ENCODE measurements around the gene M1AP. TPM values are rescaled to one million over a fixed set of nuclear protein-coding genes. Genes with fewer than 3 reads are reported as not detected.
A peak's percentile ranks its signal among the peaks of the same experiment; 100 is the strongest.

M1AP gene
- total and polyA plus RNA-seq, 9 of the 15 experiments (the other 6 are each of a cell fraction or from before 2014, with no cell fraction given), result 0.06 to 0.33 (median 0.11) TPM; not detected in 4

DNA sequence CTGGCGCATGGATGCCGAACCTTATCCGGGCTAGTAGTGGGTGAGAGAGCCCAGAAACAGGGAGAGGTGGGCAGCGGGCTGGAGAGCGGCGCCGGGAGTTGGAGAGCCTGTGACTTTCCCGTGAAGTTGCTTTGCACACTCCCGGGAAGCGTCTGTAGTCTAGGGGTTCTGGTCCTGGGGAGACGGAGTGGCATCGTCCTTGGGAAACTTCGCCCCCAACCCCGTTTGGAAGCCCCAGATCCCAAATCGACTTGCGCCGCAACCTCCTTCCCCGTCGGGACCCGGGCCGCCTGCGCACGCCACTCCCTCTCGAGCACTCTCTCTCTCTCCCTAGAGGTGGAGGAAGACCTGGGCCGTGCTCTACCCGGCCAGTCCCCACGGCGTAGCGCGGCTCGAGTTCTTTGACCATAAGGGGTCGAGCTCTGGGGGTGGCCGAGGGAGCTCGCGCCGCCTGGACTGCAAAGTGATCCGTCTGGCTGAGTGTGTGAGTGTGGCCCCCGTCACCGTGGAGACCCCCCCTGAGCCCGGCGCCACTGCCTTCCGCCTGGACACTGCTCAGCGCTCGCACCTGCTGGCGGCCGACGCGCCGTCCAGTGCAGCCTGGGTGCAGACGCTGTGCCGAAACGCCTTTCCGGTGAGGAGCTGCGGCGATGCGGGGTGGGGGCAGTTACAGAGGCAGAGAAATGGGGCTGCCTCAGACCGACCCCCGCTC lies 93.2 kb downstream of the M1AP start (continued):
- TF ChIP-seq, protein P1, sequence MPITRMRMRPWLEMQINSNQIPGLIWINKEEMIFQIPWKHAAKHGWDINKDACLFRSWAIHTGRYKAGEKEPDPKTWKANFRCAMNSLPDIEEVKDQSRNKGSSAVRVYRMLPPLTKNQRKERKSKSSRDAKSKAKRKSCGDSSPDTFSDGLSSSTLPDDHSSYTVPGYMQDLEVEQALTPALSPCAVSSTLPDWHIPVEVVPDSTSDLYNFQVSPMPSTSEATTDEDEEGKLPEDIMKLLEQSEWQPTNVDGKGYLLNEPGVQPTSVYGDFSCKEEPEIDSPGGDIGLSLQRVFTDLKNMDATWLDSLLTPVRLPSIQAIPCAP (CRISPR knock-in tag; IDR thresholded peaks at IDR 0.05; ENCODE audit: borderline replicate concordance), result 0 out of 2 replicates have a peak, but pooled peaks have one; percentile 42
- TF ChIP-seq KHSRP (IDR thresholded peaks at IDR 0.05), result no peak
- TF ChIP-seq ZNF644 (tag; IDR thresholded peaks at IDR 0.05; ENCODE audit: low read depth), result no peak
- peak; percentile 63 for TF ChIP-seq RBFOX2 (IDR thresholded peaks at IDR 0.05; ENCODE audit: low read depth, low read length)
- TF ChIP-seq, protein P2, sequence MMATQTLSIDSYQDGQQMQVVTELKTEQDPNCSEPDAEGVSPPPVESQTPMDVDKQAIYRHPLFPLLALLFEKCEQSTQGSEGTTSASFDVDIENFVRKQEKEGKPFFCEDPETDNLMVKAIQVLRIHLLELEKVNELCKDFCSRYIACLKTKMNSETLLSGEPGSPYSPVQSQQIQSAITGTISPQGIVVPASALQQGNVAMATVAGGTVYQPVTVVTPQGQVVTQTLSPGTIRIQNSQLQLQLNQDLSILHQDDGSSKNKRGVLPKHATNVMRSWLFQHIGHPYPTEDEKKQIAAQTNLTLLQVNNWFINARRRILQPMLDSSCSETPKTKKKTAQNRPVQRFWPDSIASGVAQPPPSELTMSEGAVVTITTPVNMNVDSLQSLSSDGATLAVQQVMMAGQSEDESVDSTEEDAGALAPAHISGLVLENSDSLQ (IDR thresholded peaks at IDR 0.05), result peak; percentile 18; the same call in 1 of the 2 replicates
- no peak for TF ChIP-seq SP2 (IDR thresholded peaks at IDR 0.05; ENCODE audit: extremely low read depth, low read depth, low read length, poor library complexity, severe bottlenecking)
- TF ChIP-seq POLR2A (conservative IDR thresholded peaks at IDR 0.05), result peak; percentile 66
- TF ChIP-seq CBFB (CRISPR knock-in tag; IDR thresholded peaks at IDR 0.05), result no peak
- no peak for TF ChIP-seq DMBX1 (CRISPR knock-in tag; IDR thresholded peaks at IDR 0.05; ENCODE audit: borderline replicate concordance)
- no peak for TF ChIP-seq JUN (IDR thresholded peaks at IDR 0.05; ENCODE audit: borderline replicate concordance, low read depth, low read length)
- no peak for TF ChIP-seq JUN (CRISPR knock-in tag; IDR thresholded peaks at IDR 0.05; ENCODE audit: borderline replicate concordance)
- TF ChIP-seq NFRKB (IDR thresholded peaks at IDR 0.05; ENCODE audit: low read depth), result 0 out of 2 replicates have a peak, but pooled peaks have one; percentile 49
- peak; percentile 39 to 59; a peak in 1 of 4 replicates for TF ChIP-seq SIN3A (IDR thresholded peaks at IDR 0.05; ENCODE audit: borderline replicate concordance in 2 of 2, control insufficient read depth in 1 of 2, low read depth in 2 of 2, low read length in 2 of 2)
- peak in 1 of 3 experiments; percentile 3 for TF ChIP-seq YY1 (IDR thresholded peaks at IDR 0.05; ENCODE audit: borderline replicate concordance in 1 of 3, control insufficient read depth in 1 of 3, extremely low read depth in 1 of 3, insufficient read depth in 3 of 3, insufficient read length in 1 of 3, insufficient replicate concordance in 2 of 3, low read depth in 1 of 3, low read length in 2 of 3)
- TF ChIP-seq BMI1 (IDR thresholded peaks at IDR 0.05; ENCODE audit: low read length), result no peak
- 0 out of 4 replicates have a peak, but pooled peaks of 1 of the 2 experiments have one; percentile 43 for TF ChIP-seq HDAC1 (IDR thresholded peaks at IDR 0.05)
- TF ChIP-seq, protein P3, sequence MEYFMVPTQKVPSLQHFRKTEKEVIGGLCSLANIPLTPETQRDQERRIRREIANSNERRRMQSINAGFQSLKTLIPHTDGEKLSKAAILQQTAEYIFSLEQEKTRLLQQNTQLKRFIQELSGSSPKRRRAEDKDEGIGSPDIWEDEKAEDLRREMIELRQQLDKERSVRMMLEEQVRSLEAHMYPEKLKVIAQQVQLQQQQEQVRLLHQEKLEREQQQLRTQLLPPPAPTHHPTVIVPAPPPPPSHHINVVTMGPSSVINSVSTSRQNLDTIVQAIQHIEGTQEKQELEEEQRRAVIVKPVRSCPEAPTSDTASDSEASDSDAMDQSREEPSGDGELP (CRISPR knock-in tag; IDR thresholded peaks at IDR 0.05; ENCODE audit: borderline replicate concordance), result peak; percentile 42; the same call in 1 of the 2 replicates
- TF ChIP-seq DPF2 (IDR thresholded peaks at IDR 0.05), result 0 out of 2 replicates have a peak, but pooled peaks have one; percentile 13
- peak; percentile 56; the same call in 1 of the 2 replicates for TF ChIP-seq GABPB1 (CRISPR knock-in tag; IDR thresholded peaks at IDR 0.05)
- TF ChIP-seq TOE1 (IDR thresholded peaks at IDR 0.05; ENCODE audit: borderline replicate concordance), result peak; percentile 18; the same call in 1 of the 2 replicates
- TF ChIP-seq TOE1 (CRISPR knock-in tag; IDR thresholded peaks at IDR 0.05; ENCODE audit: borderline replicate concordance, low read depth), result no peak
- TF ChIP-seq, protein P4, sequence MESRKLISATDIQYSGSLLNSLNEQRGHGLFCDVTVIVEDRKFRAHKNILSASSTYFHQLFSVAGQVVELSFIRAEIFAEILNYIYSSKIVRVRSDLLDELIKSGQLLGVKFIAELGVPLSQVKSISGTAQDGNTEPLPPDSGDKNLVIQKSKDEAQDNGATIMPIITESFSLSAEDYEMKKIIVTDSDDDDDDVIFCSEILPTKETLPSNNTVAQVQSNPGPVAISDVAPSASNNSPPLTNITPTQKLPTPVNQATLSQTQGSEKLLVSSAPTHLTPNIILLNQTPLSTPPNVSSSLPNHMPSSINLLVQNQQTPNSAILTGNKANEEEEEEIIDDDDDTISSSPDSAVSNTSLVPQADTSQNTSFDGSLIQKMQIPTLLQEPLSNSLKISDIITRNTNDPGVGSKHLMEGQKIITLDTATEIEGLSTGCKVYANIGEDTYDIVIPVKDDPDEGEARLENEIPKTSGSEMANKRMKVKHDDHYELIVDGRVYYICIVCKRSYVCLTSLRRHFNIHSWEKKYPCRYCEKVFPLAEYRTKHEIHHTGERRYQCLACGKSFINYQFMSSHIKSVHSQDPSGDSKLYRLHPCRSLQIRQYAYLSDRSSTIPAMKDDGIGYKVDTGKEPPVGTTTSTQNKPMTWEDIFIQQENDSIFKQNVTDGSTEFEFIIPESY (CRISPR knock-in tag; IDR thresholded peaks at IDR 0.05), result no peak
- no peak for TF ChIP-seq ADNP (tag; IDR thresholded peaks at IDR 0.05)
